ENCODE results near the gene TAF1B.

- TF ChIP-seq CTCF (IDR thresholded peaks at IDR 0.05) (no peak), POLR2A (IDR thresholded peaks at IDR 0.05) (no peak)
Observed at GRCh38 chr2:9952856-9953503, 109.7 kb downstream of the TAF1B start.
